IPS DF 6.9 (cell line): Measurements from ENCODE around the gene GALNTL6.

ENCODE experiments used
- DNase-seq: peaks from one replicate; pipeline ENCODE4 v3.0.0-alpha.2; 2013; ENCODE audit warnings: low read depth, low spot score
- H3K27ac ChIP-seq: one replicate; pipeline ENCODE4 v1.5.1; 2013; ENCODE audit warnings: low read length, control low read depth
- H3K27me3 ChIP-seq: 2 replicates; pipeline ENCODE4 v1.6.1; 2013; ENCODE audit warnings: mild to moderate bottlenecking, low read length; ENCODE audit not compliant: control insufficient read depth, insufficient read depth
- H3K36me3 ChIP-seq: 2 replicates; pipeline ENCODE4 v1.6.1; 2013; ENCODE audit warnings: low read length; ENCODE audit not compliant: control insufficient read depth, insufficient read depth
- H3K4me1 ChIP-seq: 2 replicates; pipeline ENCODE4 v1.6.1; 2013; ENCODE audit warnings: low read length; ENCODE audit not compliant: control insufficient read depth, insufficient read depth
- H3K4me3 ChIP-seq: 2 replicates; pipeline ENCODE4 v1.5.1; 2013; ENCODE audit warnings: mild to moderate bottlenecking, low read length
- H3K9me3 ChIP-seq: 2 replicates; pipeline ENCODE4 v1.6.1; 2013; ENCODE audit warnings: low read length, inconsistent platforms; ENCODE audit not compliant: control insufficient read depth, insufficient read depth
- WGBS: extraction: QIAGEN DNeasy Blood & Tissue Kit; methylation state at CpG from one replicate; pipeline ENCODE4 v1.1.7; 2013; ENCODE audit warnings: mixed read lengths, missing lambda C conversion rate; ENCODE audit not compliant: insufficient read length, insufficient coverage; 5-methylcytosine and 5-hydroxymethylcytosine counted together

GALNTL6 gene

GRCh38 chr4:172141025-172141424 is 327.8 kb downstream of the GALNTL6 start:
- no peak for DNase-seq

GRCh38 chr4:172142281-172142741 is 329.1 kb downstream of the GALNTL6 start:
- Histone ChIP-seq H3K27me3 (no peaks in the 10 kb centered on the region), H3K4me1 (no peaks in the 10 kb centered on the region), H3K27ac (no peak overlapping the region), H3K9me3 (no peaks in the 10 kb centered on the region), H3K36me3 (no peaks in the 10 kb centered on the region), H3K4me3 (no peak overlapping the region)
- no peak for DNase-seq
- WGBS = no CpG with 5 or more reads among the region's 2 CpGs

More at GRCh38 chr4:172141025-172141424, 327.8 kb downstream of the GALNTL6 start:
- H3K36me3 ChIP-seq = no peaks in the 10 kb centered on the region
- no peaks in the 10 kb centered on the region for H3K27me3 ChIP-seq
- H3K27ac ChIP-seq = no peak overlapping the region
- H3K9me3 ChIP-seq = no peaks in the 10 kb centered on the region
- WGBS = no CpG with 5 or more reads among the region's 2 CpGs
- no peak overlapping the region for H3K4me3 ChIP-seq
- H3K4me1 ChIP-seq = no peaks in the 10 kb centered on the region

GRCh38 chr4:172143605-172144314 is 330.6 kb downstream of the GALNTL6 start:
- no peak overlapping the region for H3K27ac ChIP-seq

GRCh38 chr4:172147687-172148086 is 334.5 kb downstream of the GALNTL6 start:
- H3K4me3 ChIP-seq = no peak overlapping the region
- H3K9me3 ChIP-seq = no peaks in the 10 kb centered on the region
- no peaks in the 10 kb centered on the region for H3K4me1 ChIP-seq
- H3K27ac ChIP-seq = no peak overlapping the region
- no CpG with 5 or more reads among the region's 2 CpGs for WGBS
- no peaks in the 10 kb centered on the region for H3K27me3 ChIP-seq
- DNase-seq = no peak
- no peaks in the 10 kb centered on the region for H3K36me3 ChIP-seq

More at GRCh38 chr4:172143605-172144314, 330.6 kb downstream of the GALNTL6 start:
- H3K27me3 ChIP-seq = no peaks in the 10 kb centered on the region
- H3K9me3 ChIP-seq = no peaks in the 10 kb centered on the region
- H3K4me3 ChIP-seq = no peak overlapping the region
- no CpG with 5 or more reads among the region's 3 CpGs for WGBS
- DNase-seq = no peak
- H3K4me1 ChIP-seq = no peaks in the 10 kb centered on the region
- H3K36me3 ChIP-seq = no peaks in the 10 kb centered on the region

- H3K27ac ChIP-seq = no peak overlapping the region
- H3K4me3 ChIP-seq = no peak overlapping the region
- H3K36me3 ChIP-seq = no peaks in the 10 kb centered on the region
- no CpG with 5 or more reads among the region's 5 CpGs for whole genome bisulfite sequencing
- H3K4me1 ChIP-seq = no peaks in the 10 kb centered on the region
- no peak for DNase-seq
- no peaks in the 10 kb centered on the region for H3K9me3 ChIP-seq
- no peaks in the 10 kb centered on the region for H3K27me3 ChIP-seq
Measured at GRCh38 chr4:172149329-172149728, 336.1 kb downstream of the GALNTL6 start.

- Histone ChIP-seq H3K9me3 (no peaks in the 10 kb centered on the region), H3K4me3 (no peak overlapping the region), H3K27ac (no peak overlapping the region), H3K4me1 (no peaks in the 10 kb centered on the region), H3K36me3 (no peaks in the 10 kb centered on the region), H3K27me3 (no peaks in the 10 kb centered on the region)
- no peak for DNase-seq
- WGBS = no CpG with 5 or more reads among the region's 3 CpGs
Measured at GRCh38 chr4:172152284-172152683, 339.1 kb downstream of the GALNTL6 start.

- Histone ChIP-seq H3K9me3 (no peaks in the 10 kb centered on the region), H3K27me3 (no peaks in the 10 kb centered on the region), H3K27ac (no peak overlapping the region), H3K4me1 (no peaks in the 10 kb centered on the region), H3K36me3 (no peaks in the 10 kb centered on the region), H3K4me3 (no peak overlapping the region)
- no CpG with 5 or more reads among the region's 4 CpGs for WGBS
- no peak for DNase-seq
Measured at GRCh38 chr4:172153719-172154118, 340.5 kb downstream of the GALNTL6 start.

GRCh38 chr4:172155838-172156345 is 342.7 kb downstream of the GALNTL6 start:
- Histone ChIP-seq H3K9me3 (no peaks in the 10 kb centered on the region), H3K4me1 (no peaks in the 10 kb centered on the region), H3K27me3 (no peaks in the 10 kb centered on the region), H3K4me3 (no peak overlapping the region), H3K36me3 (no peaks in the 10 kb centered on the region), H3K27ac (no peak overlapping the region)
- no peak for DNase-seq
- no CpG with 5 or more reads among the region's 15 CpGs for WGBS

GRCh38 chr4:172157946-172158345 is 344.7 kb downstream of the GALNTL6 start:
- H3K4me3 ChIP-seq = no peak overlapping the region
- no peaks in the 10 kb centered on the region for H3K4me1 ChIP-seq
- no peaks in the 10 kb centered on the region for H3K27me3 ChIP-seq
- H3K27ac ChIP-seq = no peak overlapping the region
- H3K36me3 ChIP-seq = no peaks in the 10 kb centered on the region
- no peaks in the 10 kb centered on the region for H3K9me3 ChIP-seq
- DNase-seq = no peak
- no CpG with 5 or more reads among the region's 2 CpGs for WGBS

GRCh38 chr4:172163215-172163614 is 350.0 kb downstream of the GALNTL6 start:
- no CpG with 5 or more reads among the region's 2 CpGs for WGBS
- Histone ChIP-seq H3K27me3 (no peaks in the 10 kb centered on the region), H3K36me3 (no peaks in the 10 kb centered on the region), H3K4me3 (no peak overlapping the region), H3K27ac (no peak overlapping the region), H3K4me1 (no peaks in the 10 kb centered on the region), H3K9me3 (no peaks in the 10 kb centered on the region)
- DNase-seq = no peak

- Histone ChIP-seq H3K36me3 (no peaks in the 10 kb centered on the region), H3K4me1 (no peaks in the 10 kb centered on the region), H3K4me3 (no peak overlapping the region), H3K27ac (no peak overlapping the region), H3K27me3 (no peaks in the 10 kb centered on the region), H3K9me3 (no peaks in the 10 kb centered on the region)
- no CpG with 5 or more reads among the region's 2 CpGs for WGBS
- no peak for DNase-seq
Measured at GRCh38 chr4:172168888-172169287, 355.7 kb downstream of the GALNTL6 start.
